Activated gamma-delta T cell treated with anti-CD3 and anti-CD28 coated beads, Interleukin-2, amount 50 U/mL, for 16 hours (primary cell): ENCODE results near the gene MSH4.
"Not testable (repeated sequence)": the region's sequence is repeated elsewhere in the genome, so short reads cannot be mapped to it uniquely, and the experiment has no call there.

ENCODE experiments used
- DNase-seq: peaks from one replicate; pipeline ENCODE4 v3.0.0-alpha.2; 2020; ENCODE audit warnings: low read depth

The MSH4 gene

GRCh38 chr1:75943037-75943436, 146.4 kb downstream of the MSH4 start:
- not testable (repeated sequence) for DNase-seq

- no peak for DNase-seq
These were observed 153.5 kb downstream of the MSH4 start for GRCh38 chr1:75950176-75950575.

- DNase-seq = no peak
These were observed 155.3 kb downstream of the MSH4 start for GRCh38 chr1:75952016-75952415.

GRCh38 chr1:75953461-75953860, 156.8 kb downstream of the MSH4 start:
- DNase-seq = no peak

- no peak for DNase-seq
These were observed 157.9 kb downstream of the MSH4 start for GRCh38 chr1:75954586-75954985.
